SK-N-MC (cell line): ENCODE measurements around the gene EPAS1.

Experiments used
- EZH2 ChIP-seq: fragments of 200-600 bp; sonication (generic); IDR thresholded peaks from one replicate; pipeline ENCODE4 v1.6.1; 2017; ENCODE audit warnings: antibody characterized with exemption
- POLR2AphosphoS5 ChIP-seq: IDR thresholded peaks from 2 replicates; pipeline ENCODE4 v1.6.1; 2012; ENCODE audit warnings: mild to moderate bottlenecking, low read depth, low read length, borderline replicate concordance

GRCh38 chr2:46333912-46334311 is 36.7 kb downstream of the EPAS1 start:
- no peak for TF ChIP-seq POLR2AphosphoS5
- no peak for TF ChIP-seq EZH2
